ENCODE measurements around the gene RFFL.

GRCh38 chr17:35069311-35069710 lies 5.8 kb upstream of the RFFL start:
- TF ChIP-seq EZH2 (IDR thresholded peaks at IDR 0.05; ENCODE audit: insufficient read depth, poor library complexity, severe bottlenecking): no peak
- TF ChIP-seq EZH2phosphoT487 (IDR thresholded peaks at IDR 0.05; ENCODE audit: insufficient read depth, low read depth): no peak
